Upper lobe of right lung (tissue), 1 donor: ENCODE measurements around the gene POLD2. TPM values are rescaled to one million over a fixed set of nuclear protein-coding genes. Genes with fewer than 3 reads are reported as not detected.

Source experiments
- ATAC-seq: fragments of 200-7000 bp; cut with Tn5 transposase; one replicate; pipeline ENCODE4 v1.9.1; 2020; ENCODE audit warnings: mild to moderate bottlenecking, moderate library complexity
- DNase-seq: peaks from one replicate; pipeline ENCODE4 v3.0.0-alpha.2; 2020
- H3K27ac ChIP-seq: fragments of 200-600 bp; one replicate; pipeline ENCODE4 v1.8.0; 2022
- H3K27me3 ChIP-seq: fragments of 200-600 bp; one replicate; pipeline ENCODE4 v1.8.0; 2022; ENCODE audit warnings: mild to moderate bottlenecking
- H3K36me3 ChIP-seq: fragments of 200-600 bp; one replicate; pipeline ENCODE4 v1.8.0; 2022
- H3K4me1 ChIP-seq: fragments of 200-600 bp; one replicate; pipeline ENCODE4 v1.8.0; 2022
- H3K4me3 ChIP-seq: fragments of 200-600 bp; one replicate; pipeline ENCODE4 v1.8.0; 2022; ENCODE audit warnings: mild to moderate bottlenecking
- H3K9me3 ChIP-seq: fragments of 200-600 bp; one replicate; pipeline ENCODE4 v1.8.0; 2022
- CTCF ChIP-seq: fragments of 200-600 bp; IDR thresholded peaks from one replicate; pipeline ENCODE4 v1.8.0; 2022; ENCODE audit warnings: antibody characterized with exemption
- intact Hi-C: fragments of 100-400 bp; cut with DNase I; formaldehyde crosslinking; loops from one replicate; pipeline ENCODE4 v1.11.0; 2022
- total RNA-seq: library from RNA; stranded (reverse); fragmentation: NEBNext Ultra II Directional; extraction: Animal tissue kit (Norgen Biotek cat#: 25700); gene quantifications from one replicate; pipeline ENCODE4 v1.2.1, GENCODE V29; 2021
- donor health status: DM: no; HTN: yes; CAD: no; lungs with severe emphysema.

The POLD2 gene
- total RNA-seq, 1 donor from 2014 or later: 60.2 TPM

GRCh38 chr7:44073664-44074348, 49.5 kb downstream of the POLD2 start:
- Histone ChIP-seq H3K4me3 (no peak overlapping the region), H3K27me3 (no peaks in the 10 kb centered on the region), H3K27ac (peak overlapping the region; percentile 77), H3K9me3 (no peaks in the 10 kb centered on the region), H3K36me3 (peaks cover 60% of the 10 kb centered on the region), H3K4me1 (peaks cover 4% of the 10 kb centered on the region)
- intact Hi-C loops: loop anchor here (5.0 kb wide), 1 partner anchor 123 kb away; no protein-coding TSS in a partner anchor
- ATAC-seq (peak; percentile 88), DNase-seq (peak; percentile 87)
- no peak for TF ChIP-seq CTCF

GRCh38 chr7:44072364-44073231, 50.8 kb downstream of the POLD2 start:
- Histone ChIP-seq H3K36me3 (peaks cover 48% of the 10 kb centered on the region), H3K27me3 (no peaks in the 10 kb centered on the region), H3K4me3 (no peak overlapping the region), H3K27ac (no peak overlapping the region), H3K4me1 (peaks cover 4% of the 10 kb centered on the region), H3K9me3 (no peaks in the 10 kb centered on the region)
- intact Hi-C loops: loop anchor here (5.0 kb wide), 1 partner anchor 125 kb away; no protein-coding TSS in a partner anchor
- TF ChIP-seq CTCF: peak; percentile 57
- DNase-seq: no peak
- ATAC-seq: peak; percentile 45

- Histone ChIP-seq H3K9me3 (no peaks in the 10 kb centered on the region), H3K36me3 (peaks cover 41% of the 10 kb centered on the region), H3K4me3 (no peak overlapping the region), H3K27me3 (no peaks in the 10 kb centered on the region), H3K27ac (no peak overlapping the region), H3K4me1 (peaks cover 4% of the 10 kb centered on the region)
- ATAC-seq (no peak), DNase-seq (no peak)
- intact Hi-C loops: loop anchor here (5.0 kb wide), 1 partner anchor 125 kb away; no protein-coding TSS in a partner anchor
- TF ChIP-seq CTCF: no peak
Observed at GRCh38 chr7:44071726-44072363, 51.5 kb downstream of the POLD2 start.

GRCh38 chr7:44068054-44068453, 55.3 kb downstream of the POLD2 start:
- no peak for DNase-seq
- intact Hi-C loops: no loop called here
- H3K4me1 ChIP-seq: peaks cover 10% of the 10 kb centered on the region

More at GRCh38 chr7:44068054-44068453, 55.3 kb downstream of the POLD2 start:
- Histone ChIP-seq H3K9me3 (no peaks in the 10 kb centered on the region), H3K4me3 (no peak overlapping the region), H3K27ac (no peak overlapping the region), H3K36me3 (peaks cover 3% of the 10 kb centered on the region), H3K27me3 (no peaks in the 10 kb centered on the region)
- TF ChIP-seq CTCF: no peak
- ATAC-seq: no peak
